HL-60 (cell line): ENCODE measurements around the gene SLC12A8.

Experiments
- DNase-seq, 2 experiments: peaks; one replicate each; pipeline ENCODE4 v3.0.0-alpha.2; 2010 to 2020; ENCODE audit warnings: low read depth in 1 of 2, low spot score in 1 of 2
- H3K27ac ChIP-seq: fragments of 250-450 bp; sonication (Bioruptor Pico); replicated peaks from 2 replicates; pipeline ENCODE4 v1.5.1; 2020; ENCODE audit warnings: mild to moderate bottlenecking, moderate library complexity
- H3K27me3 ChIP-seq: fragments of 250-450 bp; sonication (Bioruptor Pico); 2 replicates; pipeline ENCODE4 v1.5.1; 2021; ENCODE audit warnings: mild to moderate bottlenecking, moderate library complexity; ENCODE audit not compliant: insufficient read depth, poor library complexity, severe bottlenecking
- H3K4me3 ChIP-seq: replicated peaks from 2 replicates; pipeline ENCODE4 v1.5.1; 2011; ENCODE audit warnings: mild to moderate bottlenecking, control low read depth, low read length; ENCODE audit not compliant: insufficient read depth
- GABPA ChIP-seq: IDR thresholded peaks from 2 replicates; pipeline ENCODE4 v1.6.1; 2012; ENCODE audit warnings: low read depth
- POLR2AphosphoS5 ChIP-seq: IDR thresholded peaks from 2 replicates; pipeline ENCODE4 v1.6.1; 2012; ENCODE audit warnings: low read depth
- SPI1 ChIP-seq: IDR thresholded peaks from 2 replicates; pipeline ENCODE4 v1.6.1; 2012; ENCODE audit warnings: low read depth, mild to moderate bottlenecking, borderline replicate concordance
- TF ChIP-seq, protein P1 (sequence below): IDR thresholded peaks from one replicate; pipeline ENCODE4 v1.5.1; 2011; ENCODE audit warnings: low read length, control low read depth, inconsistent platforms; ENCODE audit not compliant: insufficient read depth
- TF ChIP-seq, protein P2 (sequence below): IDR thresholded peaks from 2 replicates; pipeline ENCODE4 v1.6.1; 2012; ENCODE audit warnings: low read depth; ENCODE audit not compliant: insufficient replicate concordance

The SLC12A8 gene

DNA sequence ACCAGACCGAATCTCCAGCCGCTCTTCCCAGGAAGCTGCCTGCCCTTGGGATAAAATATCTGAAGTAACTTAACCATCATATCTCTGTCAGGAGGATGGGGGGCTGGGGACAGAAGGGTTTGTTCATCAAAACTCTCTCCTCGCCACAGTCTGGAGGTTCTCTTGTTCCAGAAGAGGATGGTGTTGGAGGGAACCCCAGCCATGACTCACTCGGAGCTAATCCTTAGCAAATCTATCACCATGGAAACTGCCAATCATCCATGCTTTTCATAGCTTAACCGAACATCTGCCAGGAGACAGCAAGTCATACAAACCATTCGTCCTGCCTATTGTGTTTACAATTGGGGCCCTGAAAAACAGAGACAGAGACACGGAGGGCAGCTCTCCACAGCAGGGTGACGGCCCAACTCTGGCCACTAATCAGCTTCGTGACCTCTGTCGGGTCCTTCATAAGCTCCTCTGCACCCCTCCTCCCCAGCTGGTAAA, 83.0 kb downstream of the SLC12A8 start:
- no peak overlapping the region for H3K4me3 ChIP-seq
- no peak for DNase-seq
- H3K27ac ChIP-seq, result no peak overlapping the region

DNA sequence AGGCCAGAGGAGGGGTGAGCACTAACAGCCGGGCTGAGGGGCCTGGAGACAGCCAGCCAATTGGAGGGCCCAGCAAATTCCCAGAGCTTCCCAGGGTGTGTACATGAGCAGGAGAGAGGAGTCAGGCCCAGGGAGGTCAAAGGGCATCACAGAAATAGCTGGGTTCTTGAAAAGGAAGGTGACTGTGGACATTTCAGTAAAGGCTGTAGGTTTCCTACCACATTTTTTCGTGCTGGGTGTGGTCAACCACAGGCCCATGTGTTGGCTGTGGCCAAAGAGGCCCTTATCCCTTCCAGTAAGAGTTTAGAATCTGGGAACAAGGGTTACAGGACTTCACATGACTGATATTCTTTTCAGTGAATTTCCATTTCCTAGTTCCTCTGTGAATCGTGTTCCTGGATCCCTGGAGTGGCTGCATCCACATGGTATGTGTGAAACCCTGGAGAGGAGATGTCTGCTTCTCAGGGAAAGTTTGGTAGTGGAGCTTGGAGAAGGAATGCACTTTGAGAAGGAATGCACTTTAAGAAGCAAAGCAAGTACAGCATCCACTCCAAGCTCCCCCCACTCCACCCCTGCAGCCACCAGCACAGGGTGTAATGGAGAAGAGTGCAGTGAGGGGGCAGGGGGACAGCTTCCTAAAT, 83.6 kb downstream of the SLC12A8 start:
- no peak overlapping the region for H3K27ac ChIP-seq
- TF ChIP-seq, protein P1, sequence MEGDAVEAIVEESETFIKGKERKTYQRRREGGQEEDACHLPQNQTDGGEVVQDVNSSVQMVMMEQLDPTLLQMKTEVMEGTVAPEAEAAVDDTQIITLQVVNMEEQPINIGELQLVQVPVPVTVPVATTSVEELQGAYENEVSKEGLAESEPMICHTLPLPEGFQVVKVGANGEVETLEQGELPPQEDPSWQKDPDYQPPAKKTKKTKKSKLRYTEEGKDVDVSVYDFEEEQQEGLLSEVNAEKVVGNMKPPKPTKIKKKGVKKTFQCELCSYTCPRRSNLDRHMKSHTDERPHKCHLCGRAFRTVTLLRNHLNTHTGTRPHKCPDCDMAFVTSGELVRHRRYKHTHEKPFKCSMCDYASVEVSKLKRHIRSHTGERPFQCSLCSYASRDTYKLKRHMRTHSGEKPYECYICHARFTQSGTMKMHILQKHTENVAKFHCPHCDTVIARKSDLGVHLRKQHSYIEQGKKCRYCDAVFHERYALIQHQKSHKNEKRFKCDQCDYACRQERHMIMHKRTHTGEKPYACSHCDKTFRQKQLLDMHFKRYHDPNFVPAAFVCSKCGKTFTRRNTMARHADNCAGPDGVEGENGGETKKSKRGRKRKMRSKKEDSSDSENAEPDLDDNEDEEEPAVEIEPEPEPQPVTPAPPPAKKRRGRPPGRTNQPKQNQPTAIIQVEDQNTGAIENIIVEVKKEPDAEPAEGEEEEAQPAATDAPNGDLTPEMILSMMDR, result no peak
- TF ChIP-seq SPI1, result no peak
- TF ChIP-seq, protein P2, sequence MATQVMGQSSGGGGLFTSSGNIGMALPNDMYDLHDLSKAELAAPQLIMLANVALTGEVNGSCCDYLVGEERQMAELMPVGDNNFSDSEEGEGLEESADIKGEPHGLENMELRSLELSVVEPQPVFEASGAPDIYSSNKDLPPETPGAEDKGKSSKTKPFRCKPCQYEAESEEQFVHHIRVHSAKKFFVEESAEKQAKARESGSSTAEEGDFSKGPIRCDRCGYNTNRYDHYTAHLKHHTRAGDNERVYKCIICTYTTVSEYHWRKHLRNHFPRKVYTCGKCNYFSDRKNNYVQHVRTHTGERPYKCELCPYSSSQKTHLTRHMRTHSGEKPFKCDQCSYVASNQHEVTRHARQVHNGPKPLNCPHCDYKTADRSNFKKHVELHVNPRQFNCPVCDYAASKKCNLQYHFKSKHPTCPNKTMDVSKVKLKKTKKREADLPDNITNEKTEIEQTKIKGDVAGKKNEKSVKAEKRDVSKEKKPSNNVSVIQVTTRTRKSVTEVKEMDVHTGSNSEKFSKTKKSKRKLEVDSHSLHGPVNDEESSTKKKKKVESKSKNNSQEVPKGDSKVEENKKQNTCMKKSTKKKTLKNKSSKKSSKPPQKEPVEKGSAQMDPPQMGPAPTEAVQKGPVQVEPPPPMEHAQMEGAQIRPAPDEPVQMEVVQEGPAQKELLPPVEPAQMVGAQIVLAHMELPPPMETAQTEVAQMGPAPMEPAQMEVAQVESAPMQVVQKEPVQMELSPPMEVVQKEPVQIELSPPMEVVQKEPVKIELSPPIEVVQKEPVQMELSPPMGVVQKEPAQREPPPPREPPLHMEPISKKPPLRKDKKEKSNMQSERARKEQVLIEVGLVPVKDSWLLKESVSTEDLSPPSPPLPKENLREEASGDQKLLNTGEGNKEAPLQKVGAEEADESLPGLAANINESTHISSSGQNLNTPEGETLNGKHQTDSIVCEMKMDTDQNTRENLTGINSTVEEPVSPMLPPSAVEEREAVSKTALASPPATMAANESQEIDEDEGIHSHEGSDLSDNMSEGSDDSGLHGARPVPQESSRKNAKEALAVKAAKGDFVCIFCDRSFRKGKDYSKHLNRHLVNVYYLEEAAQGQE, result no peak
- TF ChIP-seq POLR2AphosphoS5, result no peak
- TF ChIP-seq GABPA, result no peak
- DNase-seq, result peak; percentile 21 to 76
- H3K27me3 ChIP-seq, result no peaks in the 10 kb centered on the region
- no peak overlapping the region for H3K4me3 ChIP-seq

More for the DNA sequence above, 83.0 kb downstream of the SLC12A8 start:
- no peaks in the 10 kb centered on the region for H3K27me3 ChIP-seq
- TF ChIP-seq, protein P1, result no peak
- TF ChIP-seq POLR2AphosphoS5, result no peak
- TF ChIP-seq SPI1, result no peak
- no peak for TF ChIP-seq GABPA
- TF ChIP-seq, protein P2, result no peak

DNA sequence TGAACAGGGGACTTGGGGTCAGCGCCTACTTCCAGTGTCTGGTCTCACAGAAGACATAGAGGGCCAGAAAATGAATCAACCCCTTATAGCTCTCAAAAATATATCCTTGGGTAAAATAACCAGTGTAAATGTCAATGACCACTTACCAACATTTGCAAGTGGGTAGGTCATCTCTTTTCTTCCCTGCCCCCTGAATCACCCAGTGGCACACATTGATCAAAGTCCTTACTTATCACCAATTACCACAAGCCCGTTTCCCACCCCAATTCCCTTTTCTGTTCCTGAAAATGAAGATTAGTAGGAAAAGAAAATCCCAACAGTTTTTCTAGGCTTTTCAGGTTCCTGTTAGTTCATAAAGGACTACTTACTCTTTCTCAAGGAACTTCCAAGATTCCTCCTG, 86.2 kb downstream of the SLC12A8 start:
- TF ChIP-seq, protein P1, result no peak
- TF ChIP-seq POLR2AphosphoS5, result no peak
- TF ChIP-seq, protein P2, result no peak
- TF ChIP-seq SPI1, result no peak
- TF ChIP-seq GABPA, result no peak
- Histone ChIP-seq H3K4me3 (no peak overlapping the region), H3K27me3 (no peaks in the 10 kb centered on the region), H3K27ac (no peak overlapping the region)
- DNase-seq, result no peak
